GM18861 (cell line): ENCODE measurements around the gene FRMD5.
A peak's percentile ranks its signal among the peaks of the same experiment; 100 is the strongest.
"Not testable (repeated sequence)": the region's sequence is repeated elsewhere in the genome, so short reads cannot be mapped to it uniquely, and the experiment has no call there.

Source experiments
- ATAC-seq: cut with Tn5 transposase; IDR thresholded peaks from one replicate; pipeline ENCODE4 v1.9.1; 2021; ENCODE audit not compliant: unreplicated experiment

Gene FRMD5

GRCh38 chr15:43868406-43868805 is 326.7 kb downstream of the FRMD5 start:
- no peak for ATAC-seq

GRCh38 chr15:43867096-43867495 is 328.0 kb downstream of the FRMD5 start:
- ATAC-seq = no peak

GRCh38 chr15:43866636-43867035 is 328.4 kb downstream of the FRMD5 start:
- not testable (repeated sequence) for ATAC-seq

- ATAC-seq = no peak
These were observed 335.5 kb downstream of the FRMD5 start for GRCh38 chr15:43859546-43859945.

DNA sequence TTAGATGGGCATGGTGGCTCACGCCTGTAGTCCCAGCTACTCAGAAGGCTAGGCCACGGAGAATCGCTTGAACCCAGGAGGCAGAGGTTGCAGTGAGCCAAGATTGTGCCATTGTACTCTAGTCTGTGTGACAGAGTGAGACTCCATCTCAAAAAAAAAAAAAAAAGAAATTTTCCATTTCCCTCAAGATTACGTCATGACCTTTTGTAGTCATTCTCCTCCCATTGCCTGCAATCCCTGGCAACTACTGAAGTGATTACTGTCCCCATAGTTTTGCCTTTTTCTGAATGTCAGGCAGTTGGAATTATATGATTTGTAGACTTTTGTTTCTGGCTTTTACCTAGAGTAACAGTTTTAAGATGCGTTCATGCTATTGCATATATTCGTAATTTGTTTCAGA is 340.3 kb downstream of the FRMD5 start:
- ATAC-seq = no peak

DNA sequence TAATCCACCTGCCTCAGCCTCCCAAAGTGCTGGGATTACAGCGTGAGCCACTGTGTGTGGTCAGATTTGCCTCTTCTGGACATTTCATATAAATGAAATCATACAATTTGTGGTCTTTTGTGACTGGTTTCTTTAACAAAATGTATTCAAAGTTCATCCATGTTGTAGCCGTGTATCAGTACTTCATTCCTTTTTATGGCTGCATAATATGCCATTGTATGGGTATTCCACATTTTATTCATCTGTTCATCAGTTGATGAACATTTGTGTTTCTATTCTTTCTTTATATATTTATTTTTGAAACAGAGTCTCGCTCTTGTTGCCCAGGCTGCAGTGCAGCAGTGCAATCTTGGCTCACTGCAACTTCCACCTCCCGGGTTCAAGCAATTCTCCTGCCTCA is 342.5 kb downstream of the FRMD5 start:
- ATAC-seq = no peak

DNA sequence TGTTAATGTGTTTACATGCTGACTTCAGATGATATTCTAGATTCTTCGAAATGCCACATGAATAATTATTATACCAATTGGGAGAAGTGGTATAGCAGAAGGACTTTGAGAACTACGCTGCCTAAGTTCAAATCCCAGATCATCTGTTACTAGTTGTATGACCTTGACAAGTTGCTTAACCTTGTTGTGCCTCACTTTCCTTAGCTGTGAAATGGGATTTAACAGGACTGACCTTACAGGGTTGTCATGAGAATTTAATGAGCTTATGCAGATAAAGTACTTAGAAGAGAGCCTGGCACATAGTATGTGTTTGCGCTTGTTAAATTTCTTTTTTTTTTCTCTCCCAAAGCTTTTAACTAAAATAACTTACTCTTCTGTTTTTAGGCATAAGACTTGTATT is 343.8 kb downstream of the FRMD5 start:
- ATAC-seq = no peak

- ATAC-seq = no peak
These were observed 349.6 kb downstream of the FRMD5 start for GRCh38 chr15:43845421-43845820.

GRCh38 chr15:43832485-43832884 is 362.6 kb downstream of the FRMD5 start:
- not testable (repeated sequence) for ATAC-seq

DNA sequence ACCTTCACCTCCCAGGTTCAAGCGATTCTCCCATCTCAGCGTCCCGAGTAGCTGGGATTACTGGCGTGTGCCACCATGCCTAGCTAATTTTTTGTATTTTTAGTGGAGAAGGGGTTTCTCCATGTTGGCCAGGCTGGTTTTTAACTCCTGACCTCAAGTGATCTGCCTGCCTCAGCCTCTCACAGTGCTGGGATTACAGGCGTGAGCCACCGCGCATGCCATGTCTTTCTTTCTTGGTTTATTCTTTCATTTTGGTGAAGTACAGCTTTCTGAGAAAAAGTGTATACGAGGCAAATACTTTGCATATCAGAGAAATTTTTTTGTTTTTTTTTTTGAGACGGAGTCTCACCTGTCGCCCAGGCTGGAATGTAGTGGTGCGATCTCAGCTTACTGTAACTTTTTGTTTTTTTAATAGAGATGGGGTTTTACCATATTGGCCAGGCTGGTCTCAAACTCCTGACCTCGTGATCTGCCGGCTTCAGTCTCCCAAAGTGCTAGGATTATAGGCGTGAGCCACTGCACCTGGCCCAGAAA is 363.5 kb downstream of the FRMD5 start:
- not testable (repeated sequence) for ATAC-seq

DNA sequence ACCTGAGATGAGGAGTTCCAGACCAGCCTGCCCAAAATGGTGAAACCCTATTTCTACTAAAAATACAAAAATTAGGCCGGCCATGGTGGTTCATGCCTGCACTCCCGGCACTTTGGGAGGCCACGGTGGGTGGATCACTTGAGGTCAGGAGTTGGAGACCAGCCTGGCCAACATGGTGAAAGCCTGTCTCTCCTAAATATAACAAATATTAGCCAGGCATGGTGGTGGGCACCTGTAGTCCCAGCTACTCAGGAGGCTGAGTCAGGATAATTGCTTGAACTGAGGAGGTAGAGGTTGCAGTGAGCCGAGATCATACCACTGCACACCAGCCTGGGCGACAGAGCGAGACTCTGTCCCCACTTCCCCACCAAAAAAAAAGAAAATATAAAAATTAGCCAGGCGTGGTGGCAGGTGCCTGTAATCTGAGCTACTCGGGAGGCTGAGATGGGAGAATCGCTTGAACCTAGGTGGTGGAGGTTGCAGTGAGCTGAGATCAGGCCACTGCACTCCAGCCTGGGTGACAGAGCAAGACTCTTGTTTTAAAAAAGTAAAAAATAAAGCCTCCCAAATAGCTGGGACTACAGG is 364.3 kb downstream of the FRMD5 start:
- not testable (repeated sequence) for ATAC-seq

GRCh38 chr15:43829951-43830540 is 365.0 kb downstream of the FRMD5 start:
- not testable (repeated sequence) for ATAC-seq

DNA sequence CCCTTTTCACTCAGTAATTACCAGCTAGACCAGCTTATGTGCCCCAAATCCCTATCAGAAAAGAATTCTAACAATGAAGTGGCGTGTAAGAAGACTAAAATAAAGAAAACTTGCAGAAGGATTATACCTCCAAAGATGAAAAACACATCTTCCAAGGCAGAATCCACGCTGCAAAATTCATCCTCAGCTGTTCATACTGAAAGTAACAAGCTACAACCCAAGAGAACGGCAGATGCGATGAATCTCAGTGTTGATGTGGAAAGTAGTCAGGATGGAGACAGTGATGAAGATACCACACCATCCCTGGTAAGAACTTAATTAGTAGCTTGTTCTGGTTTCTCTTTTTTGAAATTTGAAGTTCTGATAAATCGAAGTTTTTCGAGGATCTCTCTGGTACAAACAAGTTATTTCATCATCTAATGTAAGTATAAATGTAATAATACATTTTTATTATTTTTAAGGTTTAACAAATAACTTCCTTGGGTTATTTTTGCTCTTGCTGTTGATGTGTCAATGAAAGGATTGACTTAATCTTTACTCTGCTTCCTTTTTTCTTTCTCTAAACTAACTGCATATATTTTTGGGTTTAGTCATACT is 366.9 kb downstream of the FRMD5 start:
- no peak for ATAC-seq

DNA sequence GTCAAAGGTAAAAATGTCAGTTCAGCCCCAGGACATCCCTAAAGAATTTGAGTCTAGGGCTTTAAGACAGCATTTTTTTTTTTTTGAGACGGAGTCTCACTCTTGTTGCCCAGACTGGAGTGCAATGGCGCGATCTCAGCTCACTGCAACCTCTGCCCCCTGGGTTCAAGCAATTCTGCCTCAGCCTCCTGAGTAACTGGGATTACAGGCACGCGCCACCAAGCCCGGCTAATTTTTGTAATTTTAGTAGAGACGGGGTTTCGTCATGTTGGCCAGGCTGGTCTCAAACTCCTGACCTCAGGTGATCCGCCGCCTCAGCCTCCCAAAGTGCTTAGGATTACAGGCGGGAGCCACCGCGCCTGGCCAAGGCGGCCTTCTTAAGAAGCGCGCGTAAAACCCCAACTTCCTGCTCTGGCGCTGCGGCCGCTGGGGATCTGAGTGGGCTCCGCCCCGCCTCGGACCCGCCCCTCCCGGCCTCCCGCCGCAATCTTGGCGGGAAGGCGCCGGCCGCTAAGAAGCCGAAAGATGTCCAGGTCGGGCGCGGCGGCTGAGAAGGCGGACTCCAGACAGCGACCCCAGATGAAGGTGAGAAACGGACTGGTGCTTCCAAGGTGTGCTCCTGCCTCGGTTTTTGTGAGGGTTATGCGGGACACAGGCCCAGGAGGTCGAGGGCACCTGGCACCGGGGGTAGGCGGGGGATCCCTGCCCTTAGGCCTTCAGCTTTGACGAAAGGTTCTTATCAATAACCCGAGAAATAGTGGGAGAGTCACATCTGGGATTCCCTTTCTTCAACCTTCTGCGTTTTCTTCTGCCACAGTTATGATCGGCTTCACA is 368.3 kb downstream of the FRMD5 start, which contains the start of gene WDR76:
Gene WDR76 (plus strand): TSS at position 495 of the 834 bp plus-strand sequence. CDS start 31 bp downstream, at position 526.
- ATAC-seq = peak; percentile 37

DNA sequence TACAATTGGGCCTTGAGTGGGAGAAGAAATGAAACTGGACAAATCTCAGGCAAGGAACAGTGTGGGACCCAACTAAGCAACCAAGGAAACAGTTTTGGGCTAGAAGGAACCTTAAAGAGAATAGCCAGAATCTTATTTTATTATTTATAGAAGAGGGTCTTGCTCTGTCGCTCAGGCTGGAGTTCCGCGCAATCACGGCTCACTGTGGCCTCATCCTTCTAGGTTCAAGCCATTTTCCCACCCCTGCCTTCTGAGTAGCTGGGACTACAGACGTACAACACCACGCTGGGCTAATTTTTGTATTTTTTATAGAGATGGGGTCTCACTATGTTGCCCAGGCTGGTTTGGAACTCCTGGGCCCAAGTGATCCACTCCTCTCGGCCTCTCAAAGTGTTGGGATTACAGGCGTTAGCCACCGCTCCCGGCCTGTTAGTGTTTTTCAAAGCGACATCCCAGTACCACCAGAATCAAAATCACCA is 369.0 kb downstream of the FRMD5 start:
- no peak for ATAC-seq

- not testable (repeated sequence) for ATAC-seq
These were observed 369.8 kb downstream of the FRMD5 start for GRCh38 chr15:43825305-43825704.

- peak; percentile 57 for ATAC-seq
These were observed 370.5 kb downstream of the FRMD5 start, which contains the start of gene MFAP1 for GRCh38 chr15:43824302-43825246. Gene MFAP1, minus strand, starts transcription at chr15:43824690. Its CDS starts 121 bp downstream, at chr15:43824569.

DNA sequence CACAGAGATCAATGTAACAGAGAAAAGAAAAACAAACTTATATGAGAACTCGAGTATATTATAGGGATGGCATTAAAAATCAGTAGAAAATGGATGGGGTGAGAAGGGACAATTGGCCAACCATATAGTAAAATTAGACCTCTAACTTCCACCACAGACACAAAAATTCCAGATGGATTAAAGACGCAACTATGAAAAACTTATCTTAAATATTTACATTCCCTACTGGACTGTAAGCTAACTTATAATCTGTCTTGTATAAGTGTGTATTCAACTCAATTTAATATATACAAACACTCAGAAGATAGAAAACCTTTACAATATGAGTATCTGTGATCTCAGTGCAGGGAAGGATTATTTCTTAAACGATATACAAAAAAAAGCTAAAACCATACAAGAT is 373.6 kb downstream of the FRMD5 start:
- no peak for ATAC-seq
